ENCODE results near the gene AUTS2. TPM values are rescaled to one million over a fixed set of nuclear protein-coding genes. Genes with fewer than 3 reads are reported as not detected.

AUTS2 gene
- total RNA-seq, 1 donor from 2014 or later: 80.6 TPM

- no peak for DNase-seq (ENCODE audit: extremely low spot score, unreplicated experiment)
- H3K4me1 Mint-ChIP-seq (ENCODE audit: unreplicated experiment): peaks cover 55% of the 10 kb centered on the region
- H3K27me3 Mint-ChIP-seq (ENCODE audit: unreplicated experiment): no peaks in the 10 kb centered on the region
- no peak overlapping the region for H3K4me3 Mint-ChIP-seq (ENCODE audit: unreplicated experiment)
- peak; percentile 26 for TF ChIP-seq CTCF (IDR thresholded peaks at IDR 0.05)
- peak overlapping the region; percentile 63 for H3K27ac Mint-ChIP-seq (ENCODE audit: unreplicated experiment)
- no peaks in the 10 kb centered on the region for H3K9me3 Mint-ChIP-seq (ENCODE audit: unreplicated experiment)
- no peaks in the 10 kb centered on the region for H3K36me3 Mint-ChIP-seq (ENCODE audit: unreplicated experiment)
These were observed 159.3 kb downstream of the AUTS2 start for GRCh38 chr7:69757528-69757927.

- TF ChIP-seq CTCF (IDR thresholded peaks at IDR 0.05): no peak
- H3K9me3 Mint-ChIP-seq (ENCODE audit: unreplicated experiment): no peaks in the 10 kb centered on the region
- no peak for DNase-seq (ENCODE audit: extremely low spot score, unreplicated experiment)
- H3K27ac Mint-ChIP-seq (ENCODE audit: unreplicated experiment): peak overlapping the region; percentile 63
- H3K4me1 Mint-ChIP-seq (ENCODE audit: unreplicated experiment): peaks cover 53% of the 10 kb centered on the region
- no peak overlapping the region for H3K4me3 Mint-ChIP-seq (ENCODE audit: unreplicated experiment)
- no peaks in the 10 kb centered on the region for H3K27me3 Mint-ChIP-seq (ENCODE audit: unreplicated experiment)
- no peaks in the 10 kb centered on the region for H3K36me3 Mint-ChIP-seq (ENCODE audit: unreplicated experiment)
These were observed 159.7 kb downstream of the AUTS2 start for GRCh38 chr7:69757981-69758430.

- H3K4me3 Mint-ChIP-seq (ENCODE audit: unreplicated experiment): no peak overlapping the region
These were observed 161.1 kb downstream of the AUTS2 start for GRCh38 chr7:69759373-69759772.

GRCh38 chr7:69761290-69761922 is 163.1 kb downstream of the AUTS2 start:
- no peak for DNase-seq (ENCODE audit: extremely low spot score, unreplicated experiment)
- Mint-ChIP-seq H3K4me1 (ENCODE audit: unreplicated experiment) (peaks cover 35% of the 10 kb centered on the region), H3K4me3 (ENCODE audit: unreplicated experiment) (no peak overlapping the region), H3K27me3 (ENCODE audit: unreplicated experiment) (no peaks in the 10 kb centered on the region), H3K9me3 (ENCODE audit: unreplicated experiment) (no peaks in the 10 kb centered on the region), H3K36me3 (ENCODE audit: unreplicated experiment) (no peaks in the 10 kb centered on the region), H3K27ac (ENCODE audit: unreplicated experiment) (no peak overlapping the region)
- no peak for TF ChIP-seq CTCF (IDR thresholded peaks at IDR 0.05)

More at GRCh38 chr7:69759373-69759772, 161.1 kb downstream of the AUTS2 start:
- Mint-ChIP-seq H3K4me1 (ENCODE audit: unreplicated experiment) (peaks cover 52% of the 10 kb centered on the region), H3K9me3 (ENCODE audit: unreplicated experiment) (no peaks in the 10 kb centered on the region), H3K36me3 (ENCODE audit: unreplicated experiment) (no peaks in the 10 kb centered on the region), H3K27me3 (ENCODE audit: unreplicated experiment) (no peaks in the 10 kb centered on the region), H3K27ac (ENCODE audit: unreplicated experiment) (no peak overlapping the region)
- no peak for TF ChIP-seq CTCF (IDR thresholded peaks at IDR 0.05)
- DNase-seq (ENCODE audit: extremely low spot score, unreplicated experiment): no peak

GRCh38 chr7:69762821-69763352 is 164.6 kb downstream of the AUTS2 start:
- Mint-ChIP-seq H3K4me1 (ENCODE audit: unreplicated experiment) (peaks cover 21% of the 10 kb centered on the region), H3K9me3 (ENCODE audit: unreplicated experiment) (no peaks in the 10 kb centered on the region), H3K27ac (ENCODE audit: unreplicated experiment) (no peak overlapping the region), H3K4me3 (ENCODE audit: unreplicated experiment) (no peak overlapping the region), H3K27me3 (ENCODE audit: unreplicated experiment) (no peaks in the 10 kb centered on the region), H3K36me3 (ENCODE audit: unreplicated experiment) (no peaks in the 10 kb centered on the region)
- TF ChIP-seq CTCF (IDR thresholded peaks at IDR 0.05): no peak
- no peak for DNase-seq (ENCODE audit: extremely low spot score, unreplicated experiment)
